ENCODE results near the gene CERS3.

DNA sequence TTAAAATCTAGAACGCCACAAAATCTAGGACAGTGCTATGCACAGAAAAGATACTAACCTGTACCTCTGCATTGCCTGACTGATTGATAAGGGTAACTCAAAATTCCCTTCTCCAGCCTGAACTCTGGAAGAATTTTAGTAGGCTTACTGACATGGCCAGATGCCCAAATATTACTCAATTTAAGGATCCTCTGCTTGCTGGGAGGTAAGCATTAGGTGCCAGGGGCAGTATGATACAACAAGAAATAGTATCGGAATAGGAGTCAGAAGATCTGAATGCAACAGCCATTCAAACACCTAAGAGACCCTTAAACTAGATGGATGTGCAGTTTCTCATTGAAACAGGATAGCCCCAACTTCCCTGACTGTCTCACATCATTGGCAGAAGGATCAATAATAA lies 45.4 kb downstream of the CERS3 start:
- TF ChIP-seq TAF1 (IDR thresholded peaks at IDR 0.05; ENCODE audit: borderline replicate concordance, low read depth, low read length) (no peak), POLR2A (IDR thresholded peaks at IDR 0.05; ENCODE audit: low read depth, low read length) (no peak), POLR2AphosphoS5 (IDR thresholded peaks at IDR 0.05; ENCODE audit: low read depth, low read length) (no peak)

All from GM12892 (cell line).